K562 (cell line): ENCODE data around the gene GPATCH4. TPM values are rescaled to one million over a fixed set of nuclear protein-coding genes. Genes with fewer than 3 reads are reported as not detected.
A peak's percentile ranks its signal among the peaks of the same experiment; 100 is the strongest.

ENCODE experiments used
- ATF4 ChIP-seq: fragments of 450-650 bp; formaldehyde crosslinking; IDR thresholded peaks from 2 replicates; pipeline ENCODE4 v1.4.0; 2022; ENCODE audit warnings: mild to moderate bottlenecking, moderate library complexity
- BACH1 ChIP-seq: fragments of 200-800 bp; sonication (Bioruptor generic); IDR thresholded peaks from 2 replicates; pipeline ENCODE4 v1.6.1; 2016; ENCODE audit warnings: missing genetic modification characterization, missing compliant biosample characterization
- BMI1 ChIP-seq: fragments of 150-350 bp; IDR thresholded peaks from 2 replicates; pipeline ENCODE4 v1.6.1; 2014; ENCODE audit warnings: low read length
- CHD1 ChIP-seq: fragments of 200-600 bp; sonication (generic); IDR thresholded peaks from one replicate; pipeline ENCODE4 v1.6.1; 2012; ENCODE audit warnings: mild to moderate bottlenecking, moderate library complexity, low read length, inconsistent platforms
- ETV1 ChIP-seq: fragments of 450-650 bp; conservative IDR thresholded peaks from 2 replicates; pipeline ENCODE4 v1.6.1; 2016; ENCODE audit warnings: missing genetic modification characterization, control low read depth, low read depth, missing compliant biosample characterization
- GATAD2B ChIP-seq: fragments of 450-650 bp; IDR thresholded peaks from 2 replicates; pipeline ENCODE4 v1.6.1; 2017; ENCODE audit warnings: mild to moderate bottlenecking, borderline replicate concordance
- GTF2A2 ChIP-seq: IDR thresholded peaks from 2 replicates; pipeline ENCODE4 v1.6.1; 2016; ENCODE audit warnings: mild to moderate bottlenecking, missing genetic modification characterization, missing compliant biosample characterization
- KDM1A ChIP-seq, 2 experiments: fragments of 450-650 bp; IDR thresholded peaks; 2 replicates each; pipeline ENCODE4 v1.6.1; 2016; ENCODE audit warnings: mild to moderate bottlenecking in 2 of 2
- KDM4B ChIP-seq, 2 experiments: fragments of 450-650 bp in 1 of 2; sonication (generic) in 1 of 2; IDR thresholded peaks; 2 replicates each; pipeline ENCODE4 v1.6.1; 2016 to 2017; ENCODE audit warnings: borderline replicate concordance in 2 of 2, antibody characterized with exemption in 1 of 2, low read depth in 1 of 2, mild to moderate bottlenecking in 1 of 2
- KHSRP ChIP-seq: fragments of 450-650 bp; IDR thresholded peaks from 2 replicates; pipeline ENCODE4 v1.6.1; 2017
- REST ChIP-seq, 2 experiments: fragments of 450-650 bp; formaldehyde crosslinking in 1 of 2; IDR thresholded peaks; 2 replicates each; pipeline versions ENCODE4 v1.4.0 to v1.6.1; 2014 to 2020; ENCODE audit warnings: mild to moderate bottlenecking in 2 of 2, borderline replicate concordance in 1 of 2, low read depth in 1 of 2
- SAFB ChIP-seq: fragments of 200-400 bp; formaldehyde crosslinking; IDR thresholded peaks from 2 replicates; pipeline ENCODE4 v1.6.1; 2017; ENCODE audit warnings: low read depth, low read length, borderline replicate concordance
- TEAD1 ChIP-seq, 2 experiments: fragments of 450-650 bp in 1 of 2; sonication (generic) in 1 of 2; formaldehyde crosslinking; IDR thresholded peaks; 2 replicates each; pipeline versions ENCODE4 v1.4.0 to v1.8.0; 2020 to 2022; ENCODE audit warnings: mild to moderate bottlenecking in 2 of 2, missing genetic modification reagents in 1 of 2
- TFAM ChIP-seq: fragments of 250-450 bp; sonication (Bioruptor Pico); conservative IDR thresholded peaks from 2 replicates; pipeline ENCODE4 v1.5.0; 2021; ENCODE audit warnings: mild to moderate bottlenecking, moderate library complexity
- ZBTB43 ChIP-seq: sonication (generic); formaldehyde crosslinking; IDR thresholded peaks from 2 replicates; pipeline ENCODE4 v1.8.0; 2023; ENCODE audit warnings: mild to moderate bottlenecking, missing genetic modification reagents
- ZKSCAN1 ChIP-seq: fragments of 150-350 bp; IDR thresholded peaks from 2 replicates; pipeline ENCODE4 v1.6.1; 2016; ENCODE audit warnings: low read depth, low read length
- ZNF24 ChIP-seq: fragments of 450-650 bp; IDR thresholded peaks from 2 replicates; pipeline ENCODE4 v1.6.1; 2016
- ZNF263 ChIP-seq: sonication (generic); formaldehyde crosslinking; IDR thresholded peaks from 2 replicates; pipeline ENCODE4 v1.8.0; 2022; ENCODE audit warnings: mild to moderate bottlenecking, missing genetic modification reagents, borderline replicate concordance
- polyA plus RNA-seq, 8 experiments: library from polyadenylated mRNA; depleted of rRNA in 4 of 8; stranded (reverse) in 5 of 8; unstranded in 3 of 8; fragments of >200 nt; fragmentation: Nextera tagmentation in 2 of 8; fragmentation: Illumina TruSeq in 1 of 8; extraction: Ambion mirVana in 2 of 8; extraction: Trizol in 1 of 8; gene quantifications; 2 replicates each; pipeline versions ENCODE4 v1.2.1 to v1.2.3, GENCODE V29; 2011 to 2014; ENCODE audit warnings: inconsistent platforms in 1 of 8, missing spikeins in 1 of 8
- total RNA-seq, 7 experiments: library from RNA; depleted of rRNA in 6 of 7; stranded (reverse); fragments of >200 nt in 6 of 7; fragmentation: Illumina TruSeq in 2 of 7; extraction: Trizol in 2 of 7; gene quantifications; 2 replicates each; pipeline versions ENCODE4 v1.2.1 to v1.2.3, GENCODE V29; 2011 to 2021; ENCODE audit warnings: low replicate concordance in 1 of 7

The GPATCH4 gene
- total and polyA plus RNA-seq, 9 of the 15 experiments (the other 6 are each of a cell fraction or from before 2014, with no cell fraction given): 43.7 to 105 (median 76.5) TPM

- TF ChIP-seq ATF4 (CRISPR knock-in tag) (no peak), KDM1A (IDR thresholded peaks at IDR 0.05) (no peak), ZNF24 (no peak), ETV1 (peak; percentile 23; the same call in 1 of the 2 replicates), BACH1 (tag) (no peak), ZKSCAN1 (no peak), SAFB (no peak), REST (IDR thresholded peaks at IDR 0.05; ENCODE audit: borderline replicate concordance) (no peak; the same call in 1 of the 2 replicates), REST (CRISPR knock-in tag; IDR thresholded peaks at IDR 0.05; ENCODE audit: low read depth) (0 out of 2 replicates have a peak, but pooled peaks have one; percentile 29), ZBTB43 (CRISPR knock-in tag) (no peak), KDM4B (IDR thresholded peaks at IDR 0.05; ENCODE audit: borderline replicate concordance in 2 of 2, low read depth in 1 of 2) (no peak; a peak in 1 of 4 replicates), KHSRP (no peak), TEAD1 (CRISPR knock-in tag; IDR thresholded peaks at IDR 0.05) (no peak), GTF2A2 (tag) (no peak), GATAD2B (no peak), TFAM (CRISPR knock-in tag) (no peak), ZNF263 (CRISPR knock-in tag) (no peak), BMI1 (no peak), CHD1 (peak; percentile 59)
These were observed 22.9 kb upstream of the GPATCH4 start (continued) for GRCh38 chr1:156623946-156624813.
